Measurements from ENCODE around the gene PLXNB1.

The PLXNB1 gene

DNA sequence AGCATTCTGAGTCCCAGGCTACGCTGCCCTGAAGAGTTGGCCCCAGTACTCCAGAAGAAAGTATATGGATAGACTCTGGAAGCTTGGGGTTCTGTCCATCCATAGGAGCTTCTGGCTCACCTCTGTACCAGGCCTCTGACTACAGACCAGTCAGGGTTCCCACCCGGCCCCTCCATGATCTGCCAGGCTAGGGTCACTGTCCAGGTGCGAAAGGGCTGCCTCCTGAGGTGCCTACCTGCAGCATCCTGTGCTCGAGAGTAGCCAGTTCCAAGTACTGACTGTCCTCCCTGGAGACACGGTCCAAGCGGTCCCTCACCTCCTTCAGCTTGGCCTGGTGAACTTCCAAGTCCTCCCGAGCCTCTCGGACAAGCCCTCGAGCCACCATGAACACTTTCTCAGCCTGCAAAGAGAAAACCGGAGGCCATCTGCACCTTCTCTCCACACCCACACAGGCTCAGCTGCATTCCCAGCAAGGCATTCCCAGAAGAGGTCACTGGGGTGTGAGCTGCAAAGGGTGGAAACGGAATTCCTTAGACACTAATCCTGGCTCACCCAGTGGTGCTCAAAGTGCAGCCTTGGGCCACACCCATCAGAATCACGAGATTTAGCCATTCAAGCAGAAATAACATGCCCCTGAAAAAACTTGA, 3.7 kb upstream of the PLXNB1 start:
- DNase-seq (ENCODE audit: low read depth in 2 of 3, low spot score in 1 of 3), result no peak

DNA sequence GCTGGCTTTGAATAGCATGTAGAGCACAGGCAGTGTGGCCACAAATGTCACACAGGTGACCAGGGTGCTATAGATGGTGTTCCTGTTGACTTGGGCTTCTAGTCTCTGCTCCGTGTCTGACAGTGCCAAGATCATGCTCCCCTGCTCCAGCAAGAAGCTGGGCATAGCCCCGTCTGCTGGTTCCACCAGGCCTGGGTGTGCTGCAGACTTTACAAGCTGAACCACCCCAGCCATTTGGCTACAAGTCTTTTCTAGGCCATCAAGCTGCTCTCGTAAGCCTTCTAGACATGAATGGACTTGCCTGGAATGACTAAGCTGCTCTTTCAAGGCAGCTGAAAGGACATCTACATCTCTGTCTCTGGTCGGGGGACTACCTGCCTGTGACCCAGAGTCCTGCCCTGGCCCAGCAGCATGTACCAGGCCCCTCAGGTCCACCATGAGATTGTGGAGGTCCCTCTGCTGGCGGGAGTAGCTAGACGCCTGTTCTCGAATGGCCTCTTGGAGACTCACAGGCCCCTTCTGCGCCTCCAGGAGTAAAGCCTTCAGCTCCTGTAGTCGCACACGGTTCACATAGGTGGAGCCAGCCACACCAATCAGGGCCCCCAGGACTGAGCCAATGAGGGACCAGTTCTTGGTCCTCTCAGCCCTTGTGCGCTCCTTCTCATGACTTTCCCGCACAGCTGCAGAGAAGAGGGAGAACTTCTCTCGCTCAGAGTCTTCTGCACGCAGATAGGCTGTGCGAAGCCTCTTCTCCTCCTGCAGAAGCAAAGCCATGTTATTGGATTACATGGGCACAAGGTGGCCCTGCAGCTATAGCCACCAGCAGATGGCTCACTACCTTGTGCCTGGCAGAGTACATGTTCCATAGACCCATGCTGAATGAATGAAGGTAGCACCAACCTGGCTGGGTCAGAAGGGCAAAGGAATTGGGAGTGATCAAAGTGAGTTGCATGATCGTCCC, 2.8 kb upstream of the PLXNB1 start:
- DNase-seq (ENCODE audit: low read depth in 2 of 3, low spot score in 1 of 3), result no peak

DNA sequence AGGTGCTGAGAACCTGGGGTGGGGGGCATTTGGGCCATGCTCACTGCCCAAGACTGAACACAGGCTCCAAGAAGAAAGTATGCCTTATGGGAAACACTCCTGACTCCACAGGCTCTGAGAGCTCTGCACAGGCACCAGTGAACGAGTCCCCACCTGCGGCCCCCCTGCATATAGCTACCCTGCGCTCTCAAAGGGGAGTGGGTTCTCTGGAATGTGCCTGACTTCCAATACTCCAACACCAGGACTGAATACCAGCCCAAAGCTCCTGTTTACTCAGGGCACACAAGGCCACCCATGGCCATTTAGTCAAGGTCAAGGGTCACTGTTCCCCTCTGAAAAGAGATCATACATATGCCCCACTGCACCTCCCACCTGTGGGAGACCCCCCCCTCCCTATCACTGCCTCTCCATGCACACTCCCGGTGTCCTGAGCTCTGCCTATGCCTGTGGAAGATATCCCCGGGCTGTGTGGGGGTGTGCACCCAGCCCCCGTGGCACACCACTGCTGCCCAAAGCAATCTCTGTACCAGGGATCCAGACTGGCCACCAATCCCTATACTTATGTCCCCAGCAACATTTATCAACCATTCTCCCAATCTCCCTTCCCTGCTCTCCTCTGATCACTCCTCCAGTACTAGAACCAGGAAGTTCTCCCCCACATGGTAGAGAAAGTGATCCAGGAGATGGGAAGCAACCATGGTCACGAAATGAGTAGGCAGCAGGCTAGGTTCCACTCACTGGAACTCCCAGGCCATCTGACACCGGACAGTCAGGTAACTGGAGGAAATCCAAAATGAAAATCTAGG, 1.5 kb upstream of the PLXNB1 start:
- DNase-seq (ENCODE audit: low read depth in 2 of 3, low spot score in 1 of 3), result no peak

DNA sequence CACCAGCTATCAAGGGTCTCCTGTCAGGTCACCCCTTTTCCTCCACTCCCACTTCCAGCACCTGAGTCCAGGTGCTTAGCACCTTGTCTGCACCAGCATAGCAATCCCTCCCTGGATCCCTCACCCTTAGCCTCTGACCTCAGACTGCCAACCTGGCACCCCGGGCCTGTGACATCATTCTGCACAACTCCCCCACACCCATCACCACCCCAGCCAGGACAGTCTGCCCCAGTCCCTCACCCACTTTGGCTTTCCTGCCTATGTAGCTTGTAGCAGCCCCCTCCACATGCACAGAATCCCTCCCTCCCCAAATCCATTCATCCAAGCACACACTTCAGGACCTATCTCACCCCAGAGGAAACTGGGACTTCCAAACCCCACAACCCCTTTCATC, 819 bp upstream of the PLXNB1 start:
- no peak for DNase-seq (ENCODE audit: low read depth in 2 of 3, low spot score in 1 of 3)

DNA sequence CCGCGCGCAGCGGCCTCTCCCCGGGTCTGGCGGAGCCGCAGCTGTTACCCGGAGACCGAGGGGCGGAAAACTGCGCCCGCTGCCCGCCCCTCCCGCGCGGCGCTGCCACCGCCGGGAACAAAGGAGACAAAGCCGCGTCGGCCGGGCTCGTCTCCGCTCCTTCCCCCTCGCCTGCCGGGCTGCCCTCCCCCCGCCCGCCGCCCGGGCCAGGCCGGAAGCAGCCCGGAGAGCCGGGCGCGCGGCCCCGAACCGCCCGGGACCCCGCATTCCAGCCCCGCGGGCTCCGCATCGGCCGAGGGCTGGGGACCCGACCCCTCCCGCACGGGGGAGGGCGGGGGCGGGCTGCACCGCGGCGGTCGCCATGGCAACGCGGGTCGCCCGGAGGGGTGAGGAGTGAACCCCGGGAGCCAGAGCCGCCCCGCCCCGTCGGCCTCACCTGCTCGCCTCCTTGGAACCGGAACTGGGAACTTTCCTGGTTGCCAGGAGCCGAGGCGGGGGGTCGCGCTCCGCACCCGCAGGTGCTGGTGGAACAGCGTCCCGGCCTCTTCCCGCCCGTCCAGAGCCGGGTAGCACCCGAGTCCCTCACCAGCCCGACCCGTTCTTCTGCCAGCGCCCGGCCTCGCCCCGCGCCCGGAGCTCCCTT, 448 bp downstream of the PLXNB1 start:
- peak in 2 of 3 donors; percentile 24 to 45 for DNase-seq (ENCODE audit: low read depth in 2 of 3, low spot score in 1 of 3)

DNA sequence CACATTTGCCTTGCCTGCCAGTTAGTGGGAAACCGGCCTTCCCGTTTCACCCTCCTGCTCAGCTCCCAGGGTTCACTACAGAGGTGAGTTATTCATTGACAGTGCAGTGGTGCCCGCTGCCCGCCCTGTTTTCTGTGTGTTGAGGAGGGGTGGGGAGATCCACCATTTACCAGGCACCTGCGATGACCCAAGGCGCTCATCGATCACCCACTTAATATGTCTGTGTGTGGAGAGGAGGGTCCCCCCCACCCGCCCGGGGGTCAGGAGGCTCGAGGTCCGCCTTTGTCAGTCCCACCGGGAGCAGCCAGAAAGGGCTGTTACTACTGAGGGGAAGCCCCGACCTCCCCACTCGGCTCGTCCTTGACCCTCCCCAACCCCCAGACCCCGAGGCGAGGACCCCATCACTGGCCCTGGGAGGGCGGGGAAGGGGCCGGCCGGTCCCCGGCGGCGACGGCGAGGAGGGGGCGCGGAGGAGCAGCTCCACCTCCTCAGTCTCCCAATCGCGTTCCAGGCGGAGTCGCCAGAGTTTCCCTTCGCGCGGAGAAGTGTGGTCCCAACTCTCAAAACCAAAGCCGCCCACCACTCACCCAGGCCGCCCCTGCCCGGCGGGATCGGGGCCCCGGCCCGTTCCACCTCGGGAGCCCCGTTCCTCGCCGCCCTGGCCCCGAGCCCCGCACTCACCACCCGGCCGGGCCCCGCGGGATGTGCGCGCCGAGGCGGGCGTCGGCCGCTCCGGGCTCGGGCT, 1.1 kb downstream of the PLXNB1 start:
- DNase-seq (ENCODE audit: low read depth in 2 of 3, low spot score in 1 of 3), result peak in 1 of 3 donors; percentile 8

DNA sequence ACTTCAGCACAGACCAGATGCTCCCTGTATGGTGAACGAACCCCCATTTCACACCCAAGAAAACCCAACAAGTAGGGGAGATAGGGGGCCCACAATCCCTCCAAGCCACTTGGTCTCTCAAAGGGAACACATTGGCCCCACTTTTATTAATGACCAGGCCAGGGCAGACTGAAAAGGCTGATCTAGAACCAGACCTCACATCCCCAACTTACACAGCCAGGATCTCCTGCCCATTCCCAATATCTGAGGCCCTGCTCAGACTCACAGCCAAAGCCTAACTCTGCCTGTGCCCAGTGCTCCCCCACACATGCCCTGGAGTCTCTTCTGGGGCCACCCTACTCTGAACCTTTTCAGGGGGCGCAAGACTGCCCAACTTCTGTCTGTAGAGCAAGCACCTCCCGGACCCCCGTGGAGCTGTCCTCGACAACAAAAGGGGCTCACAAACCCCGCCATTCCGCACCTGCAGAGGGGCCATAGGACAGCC, 1.8 kb downstream of the PLXNB1 start:
- DNase-seq (ENCODE audit: low read depth in 2 of 3, low spot score in 1 of 3), result no peak

DNA sequence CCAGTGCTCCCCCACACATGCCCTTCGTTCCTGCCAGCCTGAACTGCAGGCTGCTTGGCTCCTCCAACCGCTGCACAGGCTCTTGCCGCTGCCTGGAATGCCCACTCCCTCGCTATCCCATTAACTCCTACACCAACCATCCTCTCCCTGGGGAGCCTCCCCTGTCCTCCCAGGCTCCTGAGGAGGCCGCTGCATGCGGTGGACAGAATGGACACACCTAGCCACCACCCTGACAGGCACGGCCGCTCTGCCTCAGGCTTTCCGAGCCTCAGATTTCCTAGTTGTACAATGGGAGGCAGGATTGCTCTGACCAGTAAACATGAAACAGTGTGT, 2.3 kb downstream of the PLXNB1 start:
- DNase-seq (ENCODE audit: low read depth in 2 of 3, low spot score in 1 of 3), result no peak

DNA sequence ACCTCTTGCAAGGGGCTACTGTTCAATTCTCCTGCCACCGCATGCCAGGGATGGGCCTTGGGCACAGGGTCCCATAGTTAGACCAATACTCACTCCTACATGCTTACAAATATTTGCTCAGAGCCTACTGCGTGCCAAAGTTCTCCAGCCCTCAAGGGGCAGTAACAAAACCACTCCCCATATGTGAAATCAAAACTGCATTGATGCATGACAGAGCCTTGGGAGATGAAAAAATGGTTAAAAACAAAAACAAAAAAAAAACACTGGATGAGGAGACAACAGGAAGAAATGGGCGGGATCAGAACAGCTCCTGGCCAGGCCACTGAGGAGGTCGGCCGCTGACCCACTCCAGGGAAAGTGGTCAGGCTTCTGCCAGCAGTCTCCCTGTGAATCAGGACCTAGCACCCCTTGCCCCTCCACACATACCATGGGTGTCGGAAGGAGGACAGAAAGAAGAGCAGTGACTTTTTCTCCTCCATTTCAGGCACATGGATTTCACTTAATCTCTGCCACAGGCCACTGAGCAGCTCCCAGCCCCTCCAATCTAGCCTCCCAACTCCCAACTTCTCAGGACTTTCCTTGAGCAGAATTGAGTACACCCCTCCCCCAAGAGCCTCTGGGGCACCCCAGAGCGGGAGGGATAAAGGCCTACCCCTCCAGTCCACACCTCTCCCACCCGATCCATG, 2.8 kb downstream of the PLXNB1 start:
- no peak for DNase-seq (ENCODE audit: low read depth in 2 of 3, low spot score in 1 of 3)

DNA sequence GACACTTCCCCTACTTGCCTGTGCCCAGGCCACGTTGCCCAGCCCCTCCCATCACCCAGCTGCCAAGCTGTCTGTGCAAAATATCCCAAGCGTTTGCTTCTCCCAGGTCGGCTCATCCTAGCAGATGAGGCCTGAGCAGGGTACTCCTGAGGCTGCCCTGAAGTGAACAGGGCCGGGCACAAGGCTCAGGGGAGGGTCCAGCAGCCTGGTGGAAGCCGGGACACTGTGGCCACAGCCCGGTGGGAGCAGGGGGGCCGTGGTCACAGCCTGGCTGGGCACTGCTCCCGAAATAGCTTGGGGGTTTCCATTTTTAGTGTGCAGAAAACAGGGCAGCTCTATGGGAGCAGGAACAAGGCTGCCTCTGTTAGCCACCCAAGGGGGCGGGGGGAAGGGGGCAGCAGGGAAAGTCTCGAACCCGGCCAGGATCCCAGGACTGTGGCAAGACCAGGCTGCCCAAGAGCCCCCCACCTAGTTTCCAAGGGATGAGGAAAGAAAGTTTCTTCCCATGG, 3.4 kb downstream of the PLXNB1 start:
- no peak for DNase-seq (ENCODE audit: low read depth in 2 of 3, low spot score in 1 of 3)

DNA sequence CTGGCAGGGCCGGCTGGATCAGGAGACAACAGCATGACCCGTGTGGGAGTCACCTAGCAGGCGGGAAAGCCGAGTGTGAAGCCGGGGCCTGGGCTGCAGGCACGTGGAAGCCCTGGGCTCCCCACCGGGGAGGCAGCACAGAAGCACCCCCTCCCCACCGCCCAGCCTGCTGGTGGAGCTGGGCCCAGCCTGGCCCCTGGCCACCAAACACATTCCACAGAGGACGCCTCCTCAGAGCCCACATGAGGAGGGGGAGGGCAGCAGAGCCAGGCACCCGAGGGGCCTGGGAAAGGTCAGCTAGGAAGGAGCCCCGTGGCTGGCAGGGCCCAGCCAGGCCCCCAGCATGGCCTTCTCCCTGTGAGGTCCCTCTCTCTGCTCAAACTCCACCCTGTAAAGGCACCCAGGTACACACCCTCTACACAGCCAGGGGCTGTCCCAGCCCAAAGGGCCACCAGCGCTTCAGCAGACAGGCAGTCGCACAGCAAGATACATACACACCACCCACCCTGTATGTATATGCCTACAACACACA, 4.5 kb downstream of the PLXNB1 start:
- DNase-seq (ENCODE audit: low read depth in 2 of 3, low spot score in 1 of 3), result no peak

DNA sequence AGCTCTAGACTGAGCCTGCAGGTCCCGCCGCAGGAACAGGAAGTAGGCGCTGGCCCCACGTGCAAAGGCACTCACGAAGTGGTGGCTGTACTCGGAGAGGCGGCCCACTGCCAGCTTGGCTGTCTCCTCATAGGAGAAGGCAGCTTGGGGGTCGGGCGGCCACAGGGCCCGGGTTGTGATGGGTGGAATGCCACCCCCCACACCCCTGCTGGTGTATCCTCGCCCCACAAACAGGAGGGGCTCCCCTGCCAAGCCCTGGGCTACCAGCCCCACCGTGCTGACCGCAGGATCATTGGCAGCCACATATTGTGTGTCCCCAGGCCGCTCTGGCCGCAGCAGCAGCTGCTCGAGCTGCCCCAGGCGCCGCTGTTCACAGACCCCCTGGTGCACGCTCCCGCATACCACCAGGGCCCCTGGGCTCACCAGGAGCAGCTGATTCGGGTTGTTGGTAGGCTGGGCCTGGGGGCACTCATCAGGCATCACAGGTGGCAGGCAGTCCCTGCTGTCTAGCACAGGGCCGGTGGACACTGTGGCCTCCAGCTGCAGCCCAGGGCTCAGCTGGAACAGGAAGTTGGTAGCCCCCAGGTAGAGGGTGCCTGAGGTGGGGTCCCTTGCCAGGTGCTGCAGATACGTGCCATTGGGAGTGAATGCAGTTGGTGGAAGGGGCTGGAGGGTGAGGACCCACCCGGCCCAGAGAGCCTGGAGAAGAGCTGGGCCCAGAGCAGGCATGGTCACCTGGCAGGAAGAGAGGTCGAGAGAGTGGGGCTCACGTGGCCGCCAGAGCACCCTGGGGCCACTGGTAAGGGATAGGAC, 5.8 kb downstream of the PLXNB1 start:
- no peak for DNase-seq (ENCODE audit: low read depth in 2 of 3, low spot score in 1 of 3)

DNA sequence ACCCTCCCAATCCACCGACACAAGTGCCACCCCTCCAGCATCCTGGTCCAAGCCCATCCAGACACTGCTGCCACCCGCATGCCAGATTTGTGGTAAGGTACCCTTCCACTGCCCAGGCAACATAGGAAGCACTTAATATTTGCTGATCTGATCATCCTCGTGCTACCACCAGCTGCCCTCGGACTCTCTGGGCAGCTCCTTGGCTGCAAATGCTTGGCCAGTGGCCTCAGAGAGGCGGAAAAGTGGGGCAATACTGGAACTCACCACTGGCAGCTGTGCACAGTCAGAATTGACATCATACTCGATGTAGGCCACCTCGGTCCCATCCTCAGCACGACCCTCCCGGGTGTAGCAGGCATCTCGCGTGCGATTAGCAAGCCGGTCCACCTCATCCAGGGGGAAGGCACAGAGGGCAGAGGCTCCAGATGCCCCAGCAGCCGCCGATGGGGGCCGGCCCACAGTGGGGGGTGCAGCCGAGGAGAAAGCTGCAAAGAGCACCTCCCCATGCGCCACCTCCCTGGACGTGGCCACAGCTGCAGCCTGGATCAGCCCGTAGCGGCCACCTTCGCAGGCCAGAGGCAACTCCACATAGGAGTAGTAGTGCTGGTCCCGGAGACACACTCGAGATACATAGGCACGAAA, 6.5 kb downstream of the PLXNB1 start:
- no peak for DNase-seq (ENCODE audit: low read depth in 2 of 3, low spot score in 1 of 3)

DNA sequence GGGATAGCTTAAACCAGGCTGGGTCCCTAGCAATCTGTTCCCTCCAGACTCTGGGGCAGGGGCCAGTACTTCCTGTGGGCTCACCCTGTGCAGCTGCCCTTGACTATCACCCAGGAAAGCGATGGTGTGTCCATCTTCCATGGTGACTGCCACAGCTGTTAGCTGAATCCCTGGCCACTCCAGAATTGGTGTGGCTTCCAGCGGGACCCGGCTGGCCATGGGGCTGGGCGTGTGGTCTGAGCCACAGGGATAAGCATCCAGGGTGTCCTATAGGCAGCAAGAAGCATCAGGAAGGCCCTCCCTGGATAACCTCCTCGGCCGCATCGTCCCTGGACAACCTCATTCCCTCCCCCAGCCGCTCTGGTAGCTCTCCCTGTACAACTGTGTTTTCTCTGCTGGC, 7.2 kb downstream of the PLXNB1 start:
- no peak for DNase-seq (ENCODE audit: low read depth in 2 of 3, low spot score in 1 of 3)

DNA sequence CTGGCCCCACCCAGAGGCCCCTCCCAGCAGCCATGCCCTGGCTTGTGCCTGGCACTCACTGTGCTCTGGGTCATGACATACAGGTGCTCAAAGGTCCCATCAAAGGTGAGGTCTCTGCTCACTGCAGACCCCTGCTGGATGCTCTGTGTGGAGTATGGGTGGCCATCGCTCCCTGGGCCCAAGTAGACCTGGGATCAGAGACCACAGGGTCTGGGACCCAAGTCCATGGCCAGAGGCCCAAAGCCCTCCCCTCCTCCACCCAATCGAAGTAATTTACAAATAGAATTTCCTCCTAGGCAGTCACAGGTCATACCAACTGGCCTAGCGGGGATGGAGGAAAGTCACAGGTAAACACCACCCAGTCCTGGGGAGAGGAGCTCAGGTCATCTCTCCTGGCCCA, 7.6 kb downstream of the PLXNB1 start:
- no peak for DNase-seq (ENCODE audit: low read depth in 2 of 3, low spot score in 1 of 3)

DNA sequence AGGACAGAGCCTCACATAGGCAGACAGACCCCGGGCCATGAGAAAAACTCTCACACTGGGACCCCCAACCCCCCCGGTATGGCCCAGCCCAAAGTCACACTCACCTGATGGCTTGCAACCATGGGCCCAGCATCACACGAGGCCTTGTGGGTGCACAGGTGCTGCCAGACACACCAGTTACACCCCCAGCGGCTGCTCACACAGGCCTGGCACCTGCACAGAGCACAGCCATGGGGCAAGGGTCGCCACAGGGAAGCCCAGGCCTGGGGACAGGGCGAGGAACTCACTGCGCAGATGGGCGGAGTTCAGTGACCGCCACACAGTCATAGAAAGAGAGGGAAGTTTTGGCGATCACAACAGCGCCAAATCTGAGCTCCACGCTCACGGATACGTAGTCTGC, 9.3 kb downstream of the PLXNB1 start:
- no peak for DNase-seq (ENCODE audit: low read depth in 2 of 3, low spot score in 1 of 3)

DNA sequence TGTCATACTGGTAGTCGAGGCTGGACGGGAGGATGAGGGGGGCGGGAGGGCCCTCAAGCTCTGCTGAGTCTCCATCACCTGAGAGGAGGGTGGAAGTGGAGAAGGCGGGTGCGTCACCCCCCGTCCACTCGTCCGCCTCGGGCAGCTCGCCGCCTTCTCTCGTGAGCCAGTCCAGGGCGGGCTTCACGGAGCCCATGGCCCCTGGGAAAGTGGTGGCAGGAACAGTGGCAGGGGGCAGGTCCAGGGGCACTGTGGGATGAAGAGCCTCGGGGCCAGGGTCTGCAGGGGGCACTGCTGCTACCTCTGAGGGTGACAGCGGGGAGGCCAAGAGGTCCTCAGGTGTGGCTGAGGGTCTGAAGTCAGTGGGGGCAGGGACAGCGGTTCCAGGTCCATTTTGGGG, 10.3 kb downstream of the PLXNB1 start:
- no peak for DNase-seq (ENCODE audit: low read depth in 2 of 3, low spot score in 1 of 3)

DNA sequence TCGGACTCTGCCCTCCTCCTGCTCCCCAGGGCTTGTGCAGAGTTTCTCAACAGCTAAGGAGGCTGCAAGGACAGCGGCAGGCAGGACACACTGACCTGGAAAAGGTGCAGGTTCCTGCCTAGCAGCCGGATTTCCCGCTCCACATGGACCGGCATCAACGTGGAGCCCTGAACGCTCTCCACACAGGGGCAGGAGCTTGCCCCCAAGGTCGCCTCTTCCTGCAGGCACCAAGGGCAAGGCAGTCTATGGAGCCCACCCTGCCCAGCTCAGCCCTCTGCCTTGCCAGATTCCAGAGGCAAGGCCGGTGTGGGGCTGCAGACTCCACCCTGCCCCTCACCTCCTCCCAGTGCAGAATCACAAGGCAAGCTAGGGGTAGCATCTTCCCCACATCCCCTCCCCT, 10.7 kb downstream of the PLXNB1 start:
- DNase-seq (ENCODE audit: low read depth in 2 of 3, low spot score in 1 of 3), result no peak

Data from stimulated activated CD4-positive, alpha-beta T cell treated with anti-CD3 and anti-CD28 coated beads, Interleukin-12 subunit alpha, Interleukin-12 subunit beta, amount 100 ng/mL, for 48 hours (primary cell).